Inferior parietal cortex (tissue), 1 donor: ENCODE measurements around the gene LSAMP.
A peak's percentile ranks its signal among the peaks of the same experiment; 100 is the strongest.

ENCODE experiments used
- DNase-seq: peaks from one replicate; pipeline ENCODE4 v3.0.0-alpha.2; 2016; ENCODE audit errors: extremely low spot score

The LSAMP gene

GRCh38 chr3:116432795-116433194 lies 12.5 kb downstream of the LSAMP start:
- DNase-seq: no peak

- no peak for DNase-seq
Measured at GRCh38 chr3:116429479-116430269, 15.6 kb downstream of the LSAMP start.

- no peak for DNase-seq
Measured at GRCh38 chr3:116426036-116426435, 19.3 kb downstream of the LSAMP start.

- DNase-seq: no peak
Measured at GRCh38 chr3:116425126-116425525, 20.2 kb downstream of the LSAMP start.

GRCh38 chr3:116423945-116424344 lies 21.3 kb downstream of the LSAMP start:
- DNase-seq: peak; percentile 44

GRCh38 chr3:116423374-116423773 lies 21.9 kb downstream of the LSAMP start:
- peak; percentile 81 for DNase-seq

GRCh38 chr3:116417151-116417550 lies 28.1 kb downstream of the LSAMP start:
- no peak for DNase-seq

GRCh38 chr3:116413319-116413718 lies 32.0 kb downstream of the LSAMP start:
- no peak for DNase-seq

- DNase-seq: no peak
Measured at GRCh38 chr3:116408473-116408872, 36.8 kb downstream of the LSAMP start.

- DNase-seq: no peak
Measured at GRCh38 chr3:116405231-116405630, 40.1 kb downstream of the LSAMP start.

- DNase-seq: no peak
Measured at GRCh38 chr3:116399701-116400226, 45.5 kb downstream of the LSAMP start.

- DNase-seq: no peak
Measured at GRCh38 chr3:116394365-116394764, 50.9 kb downstream of the LSAMP start.

GRCh38 chr3:116393199-116393598 lies 52.1 kb downstream of the LSAMP start:
- DNase-seq: no peak

- DNase-seq: no peak
Measured at GRCh38 chr3:116392291-116392690, 53.0 kb downstream of the LSAMP start.

GRCh38 chr3:116391296-116392201 lies 53.7 kb downstream of the LSAMP start:
- no peak for DNase-seq

- no peak for DNase-seq
Measured at GRCh38 chr3:116390318-116390717, 55.0 kb downstream of the LSAMP start.

GRCh38 chr3:116388867-116389385 lies 56.4 kb downstream of the LSAMP start:
- no peak for DNase-seq

- no peak for DNase-seq
Measured at GRCh38 chr3:116386168-116386567, 59.1 kb downstream of the LSAMP start.

GRCh38 chr3:116384717-116385116 lies 60.6 kb downstream of the LSAMP start:
- no peak for DNase-seq

- DNase-seq: no peak
Measured at GRCh38 chr3:116378077-116378476, 67.2 kb downstream of the LSAMP start.

GRCh38 chr3:116374901-116375300 lies 70.4 kb downstream of the LSAMP start:
- DNase-seq: no peak

GRCh38 chr3:116367761-116368395 lies 77.4 kb downstream of the LSAMP start:
- DNase-seq: no peak
